Measurements from ENCODE around the gene DOCK2. TPM values are rescaled to one million over a fixed set of nuclear protein-coding genes. Genes with fewer than 3 reads are reported as not detected.
"Not testable (repeated sequence)": the region's sequence is repeated elsewhere in the genome, so short reads cannot be mapped to it uniquely, and the experiment has no call there.

The DOCK2 gene
- total RNA-seq, 2 donors from 2014 or later = 32.1 to 40.3 TPM

DNA sequence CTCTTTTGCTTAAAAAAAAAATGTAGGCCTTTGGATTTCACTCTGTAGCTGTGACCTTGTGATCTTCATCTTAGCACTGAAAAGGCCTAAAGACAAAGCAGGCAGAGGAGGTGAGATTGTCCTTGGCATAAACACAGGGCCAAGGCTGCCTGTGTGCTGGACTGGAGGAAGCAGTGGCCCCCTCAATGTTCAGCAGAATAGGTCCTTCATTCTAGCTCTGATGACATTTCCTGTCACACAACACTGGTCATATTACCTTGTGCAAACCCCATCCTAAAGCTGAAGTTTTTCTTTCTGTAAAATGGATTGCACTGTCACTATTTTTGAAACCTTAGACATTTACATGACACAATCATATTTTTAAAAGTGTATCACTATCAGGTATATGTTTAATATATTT, 195.8 kb downstream of the DOCK2 start:
- Histone ChIP-seq H3K4me3 (no peak overlapping the region), H3K27ac (no peak overlapping the region), H3K4me1 (ENCODE audit: control insufficient read depth in 1 of 2, low read depth in 2 of 2) (no peaks in the 10 kb centered on the region), H3K36me3 (no peaks in the 10 kb centered on the region), H3K27me3 (replicated peaks; ENCODE audit: insufficient read depth) (no peaks in the 10 kb centered on the region), H3K9me3 (no peaks in the 10 kb centered on the region)
- ATAC-seq (ENCODE audit: insufficient number of reproducible peaks, low FRiP score, low read depth) (no peak), DNase-seq (ENCODE audit: low spot score) (no peak)
- TF ChIP-seq, protein P1, sequence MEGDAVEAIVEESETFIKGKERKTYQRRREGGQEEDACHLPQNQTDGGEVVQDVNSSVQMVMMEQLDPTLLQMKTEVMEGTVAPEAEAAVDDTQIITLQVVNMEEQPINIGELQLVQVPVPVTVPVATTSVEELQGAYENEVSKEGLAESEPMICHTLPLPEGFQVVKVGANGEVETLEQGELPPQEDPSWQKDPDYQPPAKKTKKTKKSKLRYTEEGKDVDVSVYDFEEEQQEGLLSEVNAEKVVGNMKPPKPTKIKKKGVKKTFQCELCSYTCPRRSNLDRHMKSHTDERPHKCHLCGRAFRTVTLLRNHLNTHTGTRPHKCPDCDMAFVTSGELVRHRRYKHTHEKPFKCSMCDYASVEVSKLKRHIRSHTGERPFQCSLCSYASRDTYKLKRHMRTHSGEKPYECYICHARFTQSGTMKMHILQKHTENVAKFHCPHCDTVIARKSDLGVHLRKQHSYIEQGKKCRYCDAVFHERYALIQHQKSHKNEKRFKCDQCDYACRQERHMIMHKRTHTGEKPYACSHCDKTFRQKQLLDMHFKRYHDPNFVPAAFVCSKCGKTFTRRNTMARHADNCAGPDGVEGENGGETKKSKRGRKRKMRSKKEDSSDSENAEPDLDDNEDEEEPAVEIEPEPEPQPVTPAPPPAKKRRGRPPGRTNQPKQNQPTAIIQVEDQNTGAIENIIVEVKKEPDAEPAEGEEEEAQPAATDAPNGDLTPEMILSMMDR (IDR thresholded peaks at IDR 0.05) = no peak

DNA sequence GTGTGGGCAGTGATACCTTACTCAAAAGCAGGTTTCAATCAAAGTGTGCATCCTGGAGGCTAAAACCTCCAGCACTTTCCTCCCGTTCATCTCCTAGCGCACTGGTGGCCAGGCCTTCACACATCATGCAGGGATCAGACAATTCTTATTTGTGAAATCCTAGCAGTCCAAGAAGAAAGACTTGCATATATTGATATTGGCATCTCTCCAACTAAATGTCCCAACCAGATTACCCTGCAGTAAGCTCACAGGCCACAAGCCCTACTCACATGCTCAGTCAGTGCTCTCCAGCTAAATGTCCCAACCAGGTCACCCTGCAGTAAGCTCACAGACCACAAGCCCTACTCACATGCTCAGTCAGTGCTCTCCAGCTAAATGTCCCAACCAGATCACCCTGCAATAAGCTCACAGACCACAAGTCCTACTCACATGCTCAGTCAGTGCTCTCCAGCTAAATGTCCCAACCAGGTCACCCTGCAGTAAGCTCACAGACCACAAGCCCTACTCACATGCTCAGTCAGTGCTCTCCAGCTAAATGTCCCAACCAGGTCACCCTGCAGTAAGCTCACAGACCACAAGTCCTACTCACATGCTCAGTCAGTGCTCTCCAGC, 196.7 kb downstream of the DOCK2 start:
- H3K4me1 ChIP-seq (ENCODE audit: control insufficient read depth in 1 of 2, low read depth in 2 of 2); H3K36me3 ChIP-seq; H3K27me3 ChIP-seq (replicated peaks; ENCODE audit: insufficient read depth); ATAC-seq (ENCODE audit: insufficient number of reproducible peaks, low FRiP score, low read depth); DNase-seq (ENCODE audit: low spot score); H3K27ac ChIP-seq; H3K9me3 ChIP-seq; H3K4me3 ChIP-seq: not testable (repeated sequence)

DNA sequence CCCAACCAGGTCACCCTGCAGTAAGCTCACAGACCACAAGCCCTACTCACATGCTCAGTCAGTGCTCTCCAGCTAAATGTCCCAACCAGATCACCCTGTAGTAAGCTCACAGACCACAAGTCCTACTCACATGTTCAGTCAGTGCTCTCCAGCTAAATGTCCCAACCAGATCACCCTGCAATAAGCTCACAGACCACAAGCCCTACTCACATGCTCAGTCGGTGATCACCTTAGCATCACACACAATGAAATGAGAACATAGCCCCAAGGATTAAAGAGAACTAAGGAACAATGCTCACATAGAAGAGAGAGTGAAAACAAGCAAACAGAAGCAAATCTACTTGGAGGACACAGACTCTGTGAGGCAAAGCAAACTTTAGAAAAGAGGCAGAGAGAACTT, 197.5 kb downstream of the DOCK2 start:
- not testable (repeated sequence) for DNase-seq (ENCODE audit: low spot score)

DNA sequence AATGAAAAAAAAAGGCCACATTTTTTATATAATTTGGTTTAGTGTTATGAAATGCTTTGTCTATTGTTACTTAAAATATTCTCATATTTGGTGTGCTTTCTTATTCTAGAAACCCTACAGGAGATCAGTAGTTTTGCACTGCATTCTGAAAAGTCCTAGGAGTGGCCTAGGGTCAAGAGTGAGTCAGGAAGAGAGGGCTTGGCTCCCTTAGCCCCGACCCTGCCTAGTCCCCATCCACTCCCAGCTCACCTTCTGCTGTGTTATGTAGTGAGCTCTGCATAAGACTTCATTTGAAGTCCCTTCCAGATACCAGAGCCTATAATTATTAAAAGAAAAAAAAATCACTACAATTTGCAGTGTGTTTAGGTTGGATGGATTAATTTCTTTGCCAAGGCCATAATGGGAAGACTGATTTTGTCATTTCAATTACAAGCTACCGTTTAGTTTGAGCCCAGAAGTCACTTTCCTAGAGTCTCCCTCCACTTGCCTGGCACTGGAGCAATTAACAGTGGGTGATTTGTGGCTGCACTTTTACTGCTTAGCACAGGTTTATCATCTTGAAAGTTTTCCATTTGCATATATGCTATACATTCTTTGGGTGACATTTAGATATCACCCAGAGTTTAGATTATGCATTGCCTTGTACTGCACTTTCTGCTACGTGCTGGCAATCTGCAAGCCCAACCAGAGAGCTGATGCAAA, 199.9 kb downstream of the DOCK2 start:
- no peak overlapping the region for H3K4me3 ChIP-seq
- no peaks in the 10 kb centered on the region for H3K27me3 ChIP-seq (replicated peaks; ENCODE audit: insufficient read depth)
- no peaks in the 10 kb centered on the region for H3K36me3 ChIP-seq
- DNase-seq (ENCODE audit: low spot score) (no peak), ATAC-seq (ENCODE audit: insufficient number of reproducible peaks, low FRiP score, low read depth) (no peak)
- H3K4me1 ChIP-seq (ENCODE audit: control insufficient read depth in 1 of 2, low read depth in 2 of 2) = no peaks in the 10 kb centered on the region
- H3K9me3 ChIP-seq = no peaks in the 10 kb centered on the region
- TF ChIP-seq, protein P1 (IDR thresholded peaks at IDR 0.05) = no peak
- no peak overlapping the region for H3K27ac ChIP-seq

More for the DNA sequence above, 197.5 kb downstream of the DOCK2 start:
- ATAC-seq (ENCODE audit: insufficient number of reproducible peaks, low FRiP score, low read depth); H3K27me3 ChIP-seq (replicated peaks; ENCODE audit: insufficient read depth); H3K9me3 ChIP-seq; H3K27ac ChIP-seq; H3K36me3 ChIP-seq; H3K4me1 ChIP-seq (ENCODE audit: control insufficient read depth in 1 of 2, low read depth in 2 of 2); H3K4me3 ChIP-seq: not testable (repeated sequence)

DNA sequence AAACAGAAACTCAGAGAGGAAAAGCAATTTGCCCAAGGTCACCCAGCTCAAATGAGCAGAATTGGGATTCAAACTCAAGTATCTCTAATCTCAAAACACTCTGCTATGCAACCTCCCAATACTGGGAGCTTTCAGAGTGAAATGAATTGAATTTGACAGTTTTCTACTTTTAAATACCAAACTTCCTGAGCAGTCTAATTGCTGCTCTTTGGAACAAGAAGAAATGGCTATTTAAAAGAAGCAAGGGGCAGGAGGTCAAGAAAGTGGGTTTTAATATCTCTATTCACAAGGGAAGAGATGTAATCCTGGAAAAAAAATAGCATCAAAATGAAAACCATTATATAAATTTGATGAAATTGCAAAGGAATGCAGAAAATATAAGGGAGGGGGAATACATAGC, 200.6 kb downstream of the DOCK2 start:
- no peaks in the 10 kb centered on the region for H3K9me3 ChIP-seq
- H3K36me3 ChIP-seq = no peaks in the 10 kb centered on the region
- no peaks in the 10 kb centered on the region for H3K27me3 ChIP-seq (replicated peaks; ENCODE audit: insufficient read depth)
- H3K27ac ChIP-seq = no peak overlapping the region
- ATAC-seq (ENCODE audit: insufficient number of reproducible peaks, low FRiP score, low read depth) = no peak
- TF ChIP-seq, protein P1 (IDR thresholded peaks at IDR 0.05) = no peak
- no peak overlapping the region for H3K4me3 ChIP-seq
- H3K4me1 ChIP-seq (ENCODE audit: control insufficient read depth in 1 of 2, low read depth in 2 of 2) = no peaks in the 10 kb centered on the region
- no peak for DNase-seq (ENCODE audit: low spot score)

DNA sequence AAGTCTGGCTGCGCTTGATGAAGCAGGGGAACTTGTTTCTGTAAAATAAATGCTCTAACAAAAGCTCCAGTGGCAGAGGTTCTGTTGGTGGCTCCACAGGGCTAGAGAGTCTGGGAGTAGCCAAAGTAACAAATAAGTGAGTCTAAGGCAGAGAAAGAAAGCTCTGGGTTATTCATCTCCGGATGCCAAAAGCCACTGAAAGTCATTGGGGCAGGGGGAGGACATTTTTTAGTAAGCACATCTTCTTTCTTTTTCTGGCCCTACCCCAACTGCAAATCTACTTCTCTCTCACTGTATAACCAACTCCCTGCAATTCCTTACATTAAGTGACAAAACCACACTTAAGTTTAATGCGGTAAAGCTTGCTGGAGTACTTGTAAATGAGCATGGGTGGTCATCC, 201.6 kb downstream of the DOCK2 start:
- H3K27me3 ChIP-seq (replicated peaks; ENCODE audit: insufficient read depth) = no peaks in the 10 kb centered on the region
- H3K9me3 ChIP-seq = no peaks in the 10 kb centered on the region
- ATAC-seq (ENCODE audit: insufficient number of reproducible peaks, low FRiP score, low read depth) (no peak), DNase-seq (ENCODE audit: low spot score) (no peak)
- TF ChIP-seq, protein P1 (IDR thresholded peaks at IDR 0.05) = no peak
- no peak overlapping the region for H3K4me3 ChIP-seq
- no peaks in the 10 kb centered on the region for H3K4me1 ChIP-seq (ENCODE audit: control insufficient read depth in 1 of 2, low read depth in 2 of 2)
- H3K36me3 ChIP-seq = no peaks in the 10 kb centered on the region
- no peak overlapping the region for H3K27ac ChIP-seq
